HT1080 (cell line): ENCODE measurements around the gene SCYGR4. TPM values are rescaled to one million over a fixed set of nuclear protein-coding genes. Genes with fewer than 3 reads are reported as not detected.
"Not testable (repeated sequence)": the region's sequence is repeated elsewhere in the genome, so short reads cannot be mapped to it uniquely, and the experiment has no call there.

Experiments
- DNase-seq: peaks from one replicate; pipeline ENCODE4 v3.0.0-alpha.2; 2015; ENCODE audit warnings: low read depth
- total RNA-seq: library from RNA; depleted of rRNA; stranded (reverse); fragments of >200 nt; shearing (Covaris generic); gene quantifications from 2 replicates; pipeline ENCODE4 v1.2.3, GENCODE V29; 2014; rRNA removed

The SCYGR4 gene
- total RNA-seq, 1 experiment from 2014 or later: not detected

GRCh38 chr2:227665189-227665940, 48.1 kb downstream of the SCYGR4 start:
- no peak for DNase-seq

- not testable (repeated sequence) for DNase-seq
Observed at GRCh38 chr2:227666631-227667170, 49.4 kb downstream of the SCYGR4 start, which contains the start of gene SCYGR5. Gene SCYGR5, plus strand, starts transcription at chr2:227666804. Its CDS starts 0 bp downstream, at chr2:227666804.

Other genes with a start within 250 kb of the SCYGR4 start
- not detected in 2 replicates for gene TM4SF20, start 238.2 kb upstream of the SCYGR4 start, total RNA-seq
- not detected in 2 replicates for gene SCYGR1, start 229.5 kb upstream of the SCYGR4 start, total RNA-seq
- gene AGFG1, start 145.3 kb upstream of the SCYGR4 start, total RNA-seq: 72.4 and 106 TPM in 2 replicates
- not detected in 2 replicates for gene SCYGR2, start 18.6 kb upstream of the SCYGR4 start, total RNA-seq
- gene SCYGR3, start 2.7 kb upstream of the SCYGR4 start, total RNA-seq: not detected in 2 replicates
- gene SCYGR5, start 49.3 kb downstream of the SCYGR4 start, total RNA-seq: not detected in 2 replicates
- not detected in 2 replicates for gene SLC19A3, start 100.5 kb downstream of the SCYGR4 start, total RNA-seq
- not detected in 2 replicates for gene SCYGR6, start 107.3 kb downstream of the SCYGR4 start, total RNA-seq
- gene SCYGR7, start 110.8 kb downstream of the SCYGR4 start, total RNA-seq: not detected in 2 replicates
- not detected in 2 replicates for gene SCYGR8, start 128.4 kb downstream of the SCYGR4 start, total RNA-seq
- gene CCL20, start 196.3 kb downstream of the SCYGR4 start, total RNA-seq: 0.23 and 0.92 TPM in 2 replicates